Aorta (tissue), 5 donors: ENCODE measurements around the gene FH. TPM values are rescaled to one million over a fixed set of nuclear protein-coding genes. Genes with fewer than 3 reads are reported as not detected.

ENCODE experiments used
- ATAC-seq: fragments of 200-7000 bp; cut with Tn5 transposase; one replicate; pipeline ENCODE4 v1.9.1; 2022; ENCODE audit warnings: moderate library complexity; ENCODE audit not compliant: low FRiP score
- DNase-seq, 2 donors: peaks; one replicate each; pipeline ENCODE4 v3.0.0-alpha.2; 2020
- H3K27ac ChIP-seq, 2 donors: one replicate each; pipeline ENCODE4 v1.5.1; 2013; ENCODE audit warnings: low read length in 2 of 2, mild to moderate bottlenecking in 2 of 2, moderate library complexity in 2 of 2, control low read depth in 1 of 2, inconsistent platforms in 1 of 2, low read depth in 1 of 2
- H3K27me3 ChIP-seq, 2 donors: one replicate each; pipeline ENCODE4 v1.6.1; 2013; ENCODE audit warnings: control low read depth in 1 of 2, low read length in 1 of 2, mild to moderate bottlenecking in 1 of 2, moderate library complexity in 1 of 2; ENCODE audit not compliant: insufficient read depth in 2 of 2, control insufficient read depth in 1 of 2
- H3K36me3 ChIP-seq, 2 donors: one replicate each; pipeline ENCODE4 v1.6.1; 2013; ENCODE audit warnings: control low read depth in 1 of 2, low read length in 1 of 2, mild to moderate bottlenecking in 1 of 2; ENCODE audit not compliant: insufficient read depth in 2 of 2, control insufficient read depth in 1 of 2
- H3K4me1 ChIP-seq, 2 donors: one replicate each; pipeline ENCODE4 v1.6.1; 2013; ENCODE audit warnings: low read length in 2 of 2, control low read depth in 1 of 2, mild to moderate bottlenecking in 1 of 2, moderate library complexity in 1 of 2; ENCODE audit not compliant: insufficient read depth in 2 of 2, control insufficient read depth in 1 of 2
- H3K4me3 ChIP-seq, 2 donors: one replicate each; pipeline ENCODE4 v1.5.1; 2013; ENCODE audit warnings: low read length in 2 of 2, control low read depth in 1 of 2, mild to moderate bottlenecking in 1 of 2
- H3K9me3 ChIP-seq: one replicate; pipeline ENCODE4 v1.6.1; 2013; ENCODE audit warnings: mild to moderate bottlenecking, low read length; ENCODE audit not compliant: control insufficient read depth
- WGBS, 2 donors: extraction: QIAGEN DNeasy Blood & Tissue Kit; methylation state at CpG; one replicate each; pipeline ENCODE4 v1.1.7; 2013; 5-methylcytosine and 5-hydroxymethylcytosine counted together
- intact Hi-C, 2 donors: fragments of 100-400 bp; cut with DNase I; formaldehyde crosslinking; loops; one replicate each; pipeline versions ENCODE4 v1.14.2 to v1.15.0; 2022
- polyA plus RNA-seq, 2 donors: library from polyadenylated mRNA; stranded (reverse); fragments of 200-250 nt; gene quantifications; one replicate each; pipeline ENCODE4 v1.2.3, GENCODE V29; 2013
- total RNA-seq, 2 donors: library from RNA; stranded (reverse); fragmentation: NEBNext Ultra II Directional; extraction: Animal tissue kit (Norgen Biotek cat#: 25700); gene quantifications; one replicate each; pipeline ENCODE4 v1.2.1, GENCODE V29; 2021
- donor health status: healthy with polysubstance abuse.
- donor health status: Bipolar disorder and iron deficiency.
- donor health status: DM: no; HTN: no; CAD: no.
- donor health status: DM: no; HTN: no; CAD: no.
- donor health status: DM: yes; HTN: yes; CAD: no.

FH gene
- total and polyA plus RNA-seq, 4 donors, result 27.9 to 32.3 (median 29.3) TPM

GRCh38 chr1:241507189-241507863 is 12.2 kb downstream of the FH start:
- Histone ChIP-seq H3K9me3 (no peaks in the 10 kb centered on the region), H3K4me3 (no peak overlapping the region), H3K36me3 (peaks cover 6 to 10% of the 10 kb centered on the region in 2 donors), H3K27ac (no peak overlapping the region), H3K27me3 (no peaks in the 10 kb centered on the region), H3K4me1 (no peaks in the 10 kb centered on the region)
- intact Hi-C loops, result no loop called here
- ATAC-seq (no peak), DNase-seq (no peak)
- 71 to 81% methylated on average over 2 of the region's 2 CpGs for WGBS, 2 donors

GRCh38 chr1:241503444-241503843 is 16.1 kb downstream of the FH start:
- Histone ChIP-seq H3K9me3 (no peaks in the 10 kb centered on the region), H3K27me3 (no peaks in the 10 kb centered on the region), H3K4me3 (no peak overlapping the region), H3K36me3 (peaks cover 8 to 9% of the 10 kb centered on the region in 2 donors), H3K27ac (no peak overlapping the region), H3K4me1 (no peaks in the 10 kb centered on the region)
- no peak for ATAC-seq
- WGBS, 2 donors, result 96 to 97% methylated on average over 6 of the region's 6 CpGs
- no peak for DNase-seq
- intact Hi-C loops, result no loop called here

GRCh38 chr1:241499910-241500309 is 19.6 kb downstream of the FH start:
- Histone ChIP-seq H3K9me3 (no peaks in the 10 kb centered on the region), H3K4me3 (no peak overlapping the region), H3K27ac (no peak overlapping the region), H3K27me3 (no peaks in the 10 kb centered on the region), H3K36me3 (peaks cover 12 to 14% of the 10 kb centered on the region in 2 donors), H3K4me1 (no peaks in the 10 kb centered on the region)
- ATAC-seq, result no peak
- no peak for DNase-seq
- intact Hi-C loops, result no loop called here
- WGBS, 2 donors, result 54 to 79% methylated on average over 2 of the region's 2 CpGs

GRCh38 chr1:241495741-241496140 is 23.8 kb downstream of the FH start:
- DNase-seq (no peak), ATAC-seq (no peak)
- H3K36me3 ChIP-seq, result peaks cover 8% of the 10 kb centered on the region in 2 donors
- no peaks in the 10 kb centered on the region for H3K27me3 ChIP-seq
- 94 to 95% methylated on average over 5 of the region's 5 CpGs for WGBS, 2 donors
- H3K9me3 ChIP-seq, result no peaks in the 10 kb centered on the region
- H3K27ac ChIP-seq, result no peak overlapping the region
- H3K4me1 ChIP-seq, result no peaks in the 10 kb centered on the region
- no peak overlapping the region for H3K4me3 ChIP-seq
- intact Hi-C loops, result no loop called here

GRCh38 chr1:241488739-241489138 is 30.8 kb downstream of the FH start:
- intact Hi-C loops, result no loop called here
- H3K36me3 ChIP-seq, result no peaks in the 10 kb centered on the region
- DNase-seq (no peak), ATAC-seq (no peak)
- no peaks in the 10 kb centered on the region for H3K4me1 ChIP-seq
- no peak overlapping the region for H3K27ac ChIP-seq
- no peak overlapping the region for H3K4me3 ChIP-seq
- H3K27me3 ChIP-seq, result no peaks in the 10 kb centered on the region
- 91% methylated on average over 1 of the region's 1 CpG for WGBS, 2 donors
- H3K9me3 ChIP-seq, result no peaks in the 10 kb centered on the region

GRCh38 chr1:241485554-241485992 is 34.0 kb downstream of the FH start:
- Histone ChIP-seq H3K27me3 (no peaks in the 10 kb centered on the region), H3K4me3 (no peak overlapping the region), H3K36me3 (no peaks in the 10 kb centered on the region), H3K27ac (no peak overlapping the region), H3K4me1 (no peaks in the 10 kb centered on the region), H3K9me3 (no peaks in the 10 kb centered on the region)
- intact Hi-C loops, result no loop called here
- no peak for ATAC-seq
- 80 to 86% methylated on average over 4 of the region's 4 CpGs for WGBS, 2 donors
- DNase-seq, result no peak

- DNase-seq, result no peak
- H3K27me3 ChIP-seq, result no peaks in the 10 kb centered on the region
- WGBS, 2 donors, result 93 to 96% methylated on average over 3 of the region's 3 CpGs
- H3K4me3 ChIP-seq, result no peak overlapping the region
- H3K4me1 ChIP-seq, result no peaks in the 10 kb centered on the region
- intact Hi-C loops, result no loop called here
- ATAC-seq, result no peak
- no peaks in the 10 kb centered on the region for H3K9me3 ChIP-seq
- no peak overlapping the region for H3K27ac ChIP-seq
- H3K36me3 ChIP-seq, result no peaks in the 10 kb centered on the region
Measured at GRCh38 chr1:241485145-241485544, 34.4 kb downstream of the FH start.

GRCh38 chr1:241482761-241483250 is 36.7 kb downstream of the FH start:
- 8 to 20% methylated on average over 1 of the region's 1 CpG for WGBS, 2 donors
- Histone ChIP-seq H3K27me3 (no peaks in the 10 kb centered on the region), H3K4me3 (no peak overlapping the region), H3K4me1 (no peaks in the 10 kb centered on the region), H3K36me3 (no peaks in the 10 kb centered on the region), H3K9me3 (no peaks in the 10 kb centered on the region), H3K27ac (no peak overlapping the region)
- ATAC-seq, result no peak
- DNase-seq, result no peak
- intact Hi-C loops, result no loop called here

- Histone ChIP-seq H3K9me3 (no peaks in the 10 kb centered on the region), H3K27ac (no peak overlapping the region), H3K36me3 (no peaks in the 10 kb centered on the region), H3K27me3 (no peaks in the 10 kb centered on the region), H3K4me3 (no peak overlapping the region), H3K4me1 (no peaks in the 10 kb centered on the region)
- ATAC-seq (no peak), DNase-seq (no peak)
- intact Hi-C loops, result no loop called here
Measured at GRCh38 chr1:241479294-241479693, 40.3 kb downstream of the FH start.
